ENCODE measurements around the gene MAPK1IP1L. TPM values are rescaled to one million over a fixed set of nuclear protein-coding genes. Genes with fewer than 3 reads are reported as not detected.
A peak's percentile ranks its signal among the peaks of the same experiment; 100 is the strongest.

MAPK1IP1L gene
- total and polyA plus RNA-seq, 8 donors = 7.0 to 53.1 (median 28.6) TPM

DNA sequence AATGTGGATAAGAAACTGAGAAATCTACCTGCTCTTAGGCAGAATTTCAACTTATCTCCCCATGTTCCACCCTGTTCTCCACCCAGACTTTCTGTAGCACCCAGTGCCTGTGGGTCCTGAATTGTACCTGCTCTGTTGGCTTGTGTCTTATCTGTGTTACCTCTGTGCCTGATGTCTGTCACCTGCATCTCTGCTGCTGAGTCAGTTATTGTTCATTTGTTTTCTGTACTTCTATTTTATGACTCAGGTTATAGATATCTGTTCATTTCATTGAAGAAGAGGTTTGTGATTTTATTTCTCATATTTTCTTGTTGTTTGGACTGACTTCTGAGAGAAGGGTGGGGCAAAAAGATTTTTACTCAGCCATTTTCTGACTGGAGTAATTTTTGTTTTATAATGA is 12.7 kb upstream of the MAPK1IP1L start:
- no peaks in the 10 kb centered on the region for H3K9me3 ChIP-seq
- TF ChIP-seq POLR2AphosphoS5 (IDR thresholded peaks at IDR 0.05) (peak in 1 of 3 donors; percentile 26), EP300 (IDR thresholded peaks at IDR 0.05) (no peak)
- no peak overlapping the region for H3K4me3 ChIP-seq
- intact Hi-C loops (cut with DNase I; ENCODE audit: low total_unique reads) = no loop called here
- no peak for DNase-seq
- H3K36me3 ChIP-seq = peaks cover 0 to 61% (median 49%) of the 10 kb centered on the region in 4 donors
- H3K27ac ChIP-seq = peak overlapping the region in 1 of 5 donors; percentile 73
- H3K27me3 ChIP-seq = no peaks in the 10 kb centered on the region
- H3K4me1 ChIP-seq = peaks cover 0 to 8% (median 0%) of the 10 kb centered on the region in 4 donors

DNA sequence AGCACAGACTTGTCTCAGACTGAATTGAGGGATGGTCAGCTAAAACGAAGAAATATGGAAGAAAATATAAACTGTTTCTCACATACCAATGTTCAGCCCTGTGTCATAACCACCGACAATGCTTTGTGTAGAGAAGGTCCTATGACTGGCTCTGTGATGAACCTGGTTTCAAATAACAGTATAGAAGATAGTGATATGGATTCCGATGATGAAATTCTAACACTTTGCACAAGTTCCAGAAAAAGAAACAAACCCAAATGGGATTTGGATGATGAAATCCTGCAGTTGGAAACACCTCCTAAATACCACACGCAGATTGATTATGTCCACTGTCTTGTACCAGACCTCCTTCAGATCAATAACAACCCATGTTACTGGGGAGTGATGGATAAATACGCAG is 7.9 kb upstream of the MAPK1IP1L start:
- no peak for DNase-seq
- H3K27me3 ChIP-seq = no peaks in the 10 kb centered on the region
- 95 to 98% (median 96%) methylated on average over 5 of the region's 5 CpGs for WGBS, 5 donors
- no peak overlapping the region for H3K27ac ChIP-seq
- H3K9me3 ChIP-seq = no peaks in the 10 kb centered on the region
- no peak for TF ChIP-seq EP300 (IDR thresholded peaks at IDR 0.05)
- TF ChIP-seq POLR2AphosphoS5 (IDR thresholded peaks at IDR 0.05) = no peak
- TF ChIP-seq POLR2A (IDR thresholded peaks at IDR 0.05) = no peak
- TF ChIP-seq, protein P1, sequence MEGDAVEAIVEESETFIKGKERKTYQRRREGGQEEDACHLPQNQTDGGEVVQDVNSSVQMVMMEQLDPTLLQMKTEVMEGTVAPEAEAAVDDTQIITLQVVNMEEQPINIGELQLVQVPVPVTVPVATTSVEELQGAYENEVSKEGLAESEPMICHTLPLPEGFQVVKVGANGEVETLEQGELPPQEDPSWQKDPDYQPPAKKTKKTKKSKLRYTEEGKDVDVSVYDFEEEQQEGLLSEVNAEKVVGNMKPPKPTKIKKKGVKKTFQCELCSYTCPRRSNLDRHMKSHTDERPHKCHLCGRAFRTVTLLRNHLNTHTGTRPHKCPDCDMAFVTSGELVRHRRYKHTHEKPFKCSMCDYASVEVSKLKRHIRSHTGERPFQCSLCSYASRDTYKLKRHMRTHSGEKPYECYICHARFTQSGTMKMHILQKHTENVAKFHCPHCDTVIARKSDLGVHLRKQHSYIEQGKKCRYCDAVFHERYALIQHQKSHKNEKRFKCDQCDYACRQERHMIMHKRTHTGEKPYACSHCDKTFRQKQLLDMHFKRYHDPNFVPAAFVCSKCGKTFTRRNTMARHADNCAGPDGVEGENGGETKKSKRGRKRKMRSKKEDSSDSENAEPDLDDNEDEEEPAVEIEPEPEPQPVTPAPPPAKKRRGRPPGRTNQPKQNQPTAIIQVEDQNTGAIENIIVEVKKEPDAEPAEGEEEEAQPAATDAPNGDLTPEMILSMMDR (IDR thresholded peaks at IDR 0.05) = no peak
- no peak overlapping the region for H3K4me3 ChIP-seq
- H3K4me1 ChIP-seq = peaks cover 0 to 8% (median 0%) of the 10 kb centered on the region in 4 donors
- peaks cover 0 to 33% (median 21%) of the 10 kb centered on the region in 4 donors for H3K36me3 ChIP-seq
- intact Hi-C loops (cut with DNase I; ENCODE audit: low total_unique reads) = no loop called here

DNA sequence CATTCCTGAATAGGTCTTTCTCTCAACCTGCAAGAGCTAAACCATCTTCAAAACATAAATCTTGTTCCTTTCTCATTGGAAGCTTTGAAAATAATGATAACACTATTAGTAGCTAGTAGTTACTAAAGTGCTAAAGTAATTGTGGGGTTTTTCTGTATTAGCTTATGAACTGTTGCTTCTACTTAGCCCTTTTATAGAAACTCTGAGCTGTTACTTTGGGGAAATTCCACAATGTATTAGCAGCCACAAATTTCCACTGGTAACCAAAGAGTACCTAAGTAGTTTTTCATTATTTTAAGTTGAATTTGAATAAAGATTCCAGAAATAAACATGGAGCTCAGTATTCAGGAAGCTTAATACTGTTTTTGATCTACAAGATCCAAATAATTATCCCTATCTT is 6.4 kb upstream of the MAPK1IP1L start:
- TF ChIP-seq POLR2AphosphoS5 (IDR thresholded peaks at IDR 0.05) (no peak), POLR2A (IDR thresholded peaks at IDR 0.05) (no peak), EP300 (IDR thresholded peaks at IDR 0.05) (no peak)
- TF ChIP-seq, protein P1 (IDR thresholded peaks at IDR 0.05) = no peak
- H3K4me3 ChIP-seq = no peak overlapping the region
- no peaks in the 10 kb centered on the region for H3K4me1 ChIP-seq
- no peaks in the 10 kb centered on the region for H3K27me3 ChIP-seq
- DNase-seq = no peak
- peaks cover 0 to 24% (median 18%) of the 10 kb centered on the region in 4 donors for H3K36me3 ChIP-seq
- no peaks in the 10 kb centered on the region for H3K9me3 ChIP-seq
- intact Hi-C loops (cut with DNase I; ENCODE audit: low total_unique reads) = no loop called here
- no peak overlapping the region for H3K27ac ChIP-seq

DNA sequence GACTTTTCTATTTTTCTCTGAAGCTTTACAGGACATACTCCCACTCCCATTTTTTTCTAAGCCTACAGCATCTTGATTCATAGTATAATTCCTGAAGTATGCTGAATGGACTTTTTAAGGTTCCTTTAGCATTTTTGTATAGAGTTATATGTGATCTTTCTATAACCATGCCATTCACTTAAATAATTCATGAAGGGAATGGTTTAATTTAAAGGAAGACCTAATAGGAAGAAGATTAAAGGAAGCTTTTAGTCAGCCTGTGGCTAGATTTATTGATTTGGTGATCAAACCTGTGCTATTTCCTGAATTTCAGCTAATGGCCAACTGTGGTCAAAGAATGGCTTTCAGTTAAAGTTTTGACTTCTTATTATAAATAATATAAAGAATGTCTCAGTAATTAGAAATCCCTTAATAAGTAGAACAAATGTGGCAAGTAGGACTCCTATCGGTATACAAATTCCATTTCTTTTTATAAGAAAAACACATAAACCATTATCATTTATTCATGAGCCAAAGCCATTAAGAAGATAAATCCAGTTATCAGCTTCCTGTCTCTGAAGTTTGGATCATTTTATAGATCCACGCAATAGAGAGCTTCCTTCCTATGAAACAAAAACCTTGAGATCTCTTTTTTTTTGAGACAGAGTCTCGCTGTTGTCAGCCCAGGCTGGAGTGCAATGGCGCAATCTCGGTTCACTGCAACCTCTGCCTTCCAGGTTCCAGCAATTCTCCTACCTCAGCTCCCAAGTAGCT is 4.0 kb upstream of the MAPK1IP1L start:
- Histone ChIP-seq H3K4me1 (peaks cover 4 to 10% (median 8%) of the 10 kb centered on the region in 4 donors), H3K36me3 (peaks cover 0 to 22% (median 17%) of the 10 kb centered on the region in 4 donors), H3K9me3 (no peaks in the 10 kb centered on the region), H3K27ac (no peak overlapping the region), H3K4me3 (no peak overlapping the region), H3K27me3 (no peaks in the 10 kb centered on the region)
- DNase-seq = no peak
- intact Hi-C loops (cut with DNase I; ENCODE audit: low total_unique reads) = no loop called here
- TF ChIP-seq POLR2AphosphoS5 (IDR thresholded peaks at IDR 0.05) (no peak), EP300 (IDR thresholded peaks at IDR 0.05) (no peak), POLR2A (IDR thresholded peaks at IDR 0.05) (no peak)
- TF ChIP-seq, protein P1 (IDR thresholded peaks at IDR 0.05) = no peak
- 88 to 96% (median 94%) methylated on average over 5 of the region's 5 CpGs for WGBS, 5 donors

DNA sequence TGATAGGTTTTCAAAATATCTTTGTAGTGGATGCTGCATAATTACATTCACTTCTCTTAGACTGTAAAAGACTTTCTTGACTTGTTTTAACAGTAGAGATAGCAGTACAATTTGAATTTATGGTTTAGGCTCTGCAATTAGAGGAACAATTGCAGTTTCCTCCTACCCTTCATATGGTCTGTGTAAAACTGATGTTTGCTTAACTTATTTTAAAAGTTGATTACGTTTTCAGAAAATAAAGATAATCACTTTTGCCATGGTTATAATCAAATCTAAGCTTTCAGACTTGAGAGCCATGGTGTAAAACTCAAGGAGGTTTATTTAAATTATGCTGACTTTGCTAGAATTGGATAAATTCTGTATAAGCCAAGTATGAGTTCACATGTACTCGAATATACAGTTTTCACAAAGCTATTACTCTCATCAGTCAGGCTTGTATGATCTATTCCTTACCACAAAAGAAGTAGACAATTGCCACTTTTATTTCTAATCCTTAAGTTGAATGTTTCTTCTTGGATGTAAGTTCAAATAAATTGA is 2.5 kb upstream of the MAPK1IP1L start:
- Histone ChIP-seq H3K4me1 (peaks cover 17 to 25% (median 23%) of the 10 kb centered on the region in 4 donors), H3K4me3 (no peak overlapping the region), H3K9me3 (no peaks in the 10 kb centered on the region), H3K36me3 (peaks cover 0 to 7% (median 5%) of the 10 kb centered on the region in 4 donors), H3K27me3 (no peaks in the 10 kb centered on the region), H3K27ac (no peak overlapping the region)
- TF ChIP-seq, protein P1 (IDR thresholded peaks at IDR 0.05) = no peak
- DNase-seq = no peak
- 23 to 63% (median 34%) methylated on average over 2 of the region's 2 CpGs for WGBS, 5 donors
- intact Hi-C loops (cut with DNase I; ENCODE audit: low total_unique reads) = no loop called here

All from stomach (tissue), 9 donors.